Skeletal muscle satellite cell (primary cell): ENCODE results near the gene HOXB5.
A peak's percentile ranks its signal among the peaks of the same experiment; 100 is the strongest.

Experiments used
- H3K27me3 ChIP-seq: 2 replicates; pipeline ENCODE4 v1.7.0; 2013; ENCODE audit warnings: low read length; ENCODE audit not compliant: control insufficient read depth, insufficient read depth
- H3K36me3 ChIP-seq: 2 replicates; pipeline ENCODE4 v1.7.0; 2013; ENCODE audit warnings: mild to moderate bottlenecking, control low read depth, low read length; ENCODE audit not compliant: insufficient read depth
- H3K4me1 ChIP-seq: 2 replicates; pipeline ENCODE4 v1.7.0; 2013; ENCODE audit warnings: low read length; ENCODE audit not compliant: control insufficient read depth, insufficient read depth
- H3K4me2 ChIP-seq: 2 replicates; pipeline ENCODE4 v1.7.0; 2013; ENCODE audit warnings: mild to moderate bottlenecking, low read length
- H3K4me3 ChIP-seq: 2 replicates; pipeline ENCODE4 v1.7.0; 2013; ENCODE audit warnings: low read length
- H3K9ac ChIP-seq: 2 replicates; pipeline ENCODE4 v1.7.0; 2013; ENCODE audit warnings: mild to moderate bottlenecking, low read depth, low read length, moderate library complexity
- H3K9me3 ChIP-seq: replicated peaks from 2 replicates; pipeline ENCODE4 v1.7.0; 2013; ENCODE audit warnings: mild to moderate bottlenecking, control low read depth, low read length

Gene HOXB5

DNA sequence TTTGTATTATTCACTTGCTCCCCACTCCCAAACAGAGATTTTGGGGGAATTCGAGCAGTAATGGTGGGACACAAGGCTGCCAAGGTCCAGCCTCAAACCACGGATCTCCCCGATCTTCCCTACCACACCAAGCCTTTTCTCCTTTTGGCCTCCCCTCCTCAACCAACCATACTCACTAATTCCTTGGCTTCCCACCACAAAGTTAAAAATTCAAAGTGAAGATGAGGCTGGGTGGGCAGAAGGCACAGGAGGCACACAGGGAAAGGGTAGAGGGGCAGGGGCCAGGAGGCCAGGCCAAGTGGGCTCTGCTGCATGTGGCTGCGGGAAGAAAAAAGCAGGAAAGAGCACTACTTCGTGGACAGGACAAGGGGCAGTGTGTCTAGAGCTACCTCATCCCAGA is 30.6 kb downstream of the HOXB5 start:
- peak overlapping the region; percentile 94 for H3K4me2 ChIP-seq
- H3K36me3 ChIP-seq = peaks cover 16% of the 10 kb centered on the region
- no peak overlapping the region for H3K4me3 ChIP-seq
- no peaks in the 10 kb centered on the region for H3K9me3 ChIP-seq
- peaks cover 27% of the 10 kb centered on the region for H3K4me1 ChIP-seq
- no peaks in the 10 kb centered on the region for H3K27me3 ChIP-seq
- no peak overlapping the region for H3K9ac ChIP-seq

DNA sequence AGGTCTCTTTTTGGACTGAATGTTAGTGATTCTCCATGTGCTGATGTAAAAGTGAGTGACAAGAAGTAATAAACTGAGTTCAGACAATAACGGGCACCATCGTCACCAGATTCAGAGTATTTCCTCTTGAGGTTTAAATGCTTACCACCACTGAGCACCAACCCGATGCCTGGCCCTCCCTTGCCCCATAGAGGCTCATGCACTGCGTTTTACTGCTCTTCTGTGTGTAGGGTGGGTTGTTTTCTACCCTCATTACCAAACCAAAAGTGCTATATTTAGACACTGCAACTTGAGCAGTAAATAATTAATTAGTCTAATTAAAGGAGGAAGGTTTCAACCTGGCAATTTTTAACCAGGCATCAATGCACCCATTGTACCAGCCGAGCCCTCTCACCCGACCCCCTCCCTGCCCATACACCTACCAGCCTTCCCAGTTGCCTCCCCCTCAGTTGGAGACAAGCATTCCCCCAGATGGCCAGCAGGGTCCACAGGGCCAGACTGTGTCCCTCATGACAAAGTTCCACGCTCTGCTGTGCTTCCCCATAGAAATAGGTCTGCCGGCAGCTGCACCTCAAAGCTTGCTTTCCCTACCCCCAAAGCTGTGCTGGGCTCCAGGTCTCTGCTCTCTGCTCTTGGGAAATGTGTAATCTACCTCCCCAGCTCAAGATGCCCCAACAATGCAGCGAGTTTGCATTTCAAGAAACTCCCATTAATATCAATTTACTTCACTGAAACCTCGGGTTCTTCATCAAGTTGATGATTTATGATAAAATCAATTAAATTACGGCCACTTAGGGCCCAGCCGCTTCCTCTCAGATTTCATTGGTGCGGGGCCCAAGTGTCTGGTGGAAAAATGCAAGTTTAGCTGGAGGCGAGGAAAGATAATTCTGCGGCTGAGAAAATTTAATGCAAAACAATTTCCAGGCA is 31.4 kb downstream of the HOXB5 start:
- Histone ChIP-seq H3K4me2 (peak overlapping the region; percentile 21), H3K27me3 (no peaks in the 10 kb centered on the region), H3K4me1 (peaks cover 31% of the 10 kb centered on the region), H3K36me3 (peaks cover 16% of the 10 kb centered on the region), H3K9me3 (no peaks in the 10 kb centered on the region), H3K4me3 (no peak overlapping the region), H3K9ac (no peak overlapping the region)

DNA sequence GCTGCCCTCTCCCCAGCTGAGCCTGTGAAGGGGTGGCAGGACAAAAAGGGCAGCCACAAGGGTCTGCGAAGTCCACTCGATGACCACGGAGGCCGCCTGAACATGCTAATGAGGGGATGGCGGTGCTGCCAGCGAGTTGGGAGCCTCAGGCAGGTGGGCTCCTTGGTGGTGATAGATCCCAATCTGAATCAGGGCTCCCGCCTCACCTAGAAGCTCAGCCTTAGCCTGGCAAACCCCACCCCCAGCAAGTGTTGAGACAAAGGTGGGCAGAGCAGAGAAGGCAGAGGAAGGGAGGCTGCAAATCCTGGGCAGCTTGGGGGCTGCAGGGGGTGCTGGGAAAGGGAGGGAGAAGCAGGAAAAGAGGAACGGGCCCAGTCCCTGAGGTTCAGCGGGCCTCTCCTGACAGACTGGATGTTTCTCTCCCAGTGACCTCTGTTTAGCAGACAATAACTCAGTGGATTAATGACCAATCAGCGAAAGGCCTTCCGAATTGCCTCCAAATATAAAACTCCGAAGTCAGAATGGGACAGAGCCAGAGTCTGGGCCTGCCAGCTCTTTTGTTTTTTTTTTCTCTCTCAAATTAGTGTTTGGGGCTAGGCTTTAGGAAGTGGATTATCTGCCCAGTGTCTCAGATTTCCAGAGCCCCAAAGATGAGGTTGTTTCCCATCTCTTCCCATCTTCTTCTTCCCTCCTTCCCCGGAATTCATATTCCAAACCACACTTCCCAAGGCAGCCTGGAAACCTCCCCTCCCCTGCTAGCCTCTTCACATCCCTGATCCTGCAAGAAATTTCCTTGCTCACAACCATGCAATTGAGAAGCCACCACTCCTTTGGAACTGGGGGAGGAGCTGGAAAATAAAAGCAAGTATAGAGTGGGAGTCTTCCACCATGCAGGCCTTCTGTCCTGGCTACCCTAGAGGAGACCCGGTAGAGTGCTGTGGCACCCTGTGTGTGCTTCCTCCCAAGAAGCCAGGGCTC is 33.5 kb downstream of the HOXB5 start:
- no peaks in the 10 kb centered on the region for H3K27me3 ChIP-seq

DNA sequence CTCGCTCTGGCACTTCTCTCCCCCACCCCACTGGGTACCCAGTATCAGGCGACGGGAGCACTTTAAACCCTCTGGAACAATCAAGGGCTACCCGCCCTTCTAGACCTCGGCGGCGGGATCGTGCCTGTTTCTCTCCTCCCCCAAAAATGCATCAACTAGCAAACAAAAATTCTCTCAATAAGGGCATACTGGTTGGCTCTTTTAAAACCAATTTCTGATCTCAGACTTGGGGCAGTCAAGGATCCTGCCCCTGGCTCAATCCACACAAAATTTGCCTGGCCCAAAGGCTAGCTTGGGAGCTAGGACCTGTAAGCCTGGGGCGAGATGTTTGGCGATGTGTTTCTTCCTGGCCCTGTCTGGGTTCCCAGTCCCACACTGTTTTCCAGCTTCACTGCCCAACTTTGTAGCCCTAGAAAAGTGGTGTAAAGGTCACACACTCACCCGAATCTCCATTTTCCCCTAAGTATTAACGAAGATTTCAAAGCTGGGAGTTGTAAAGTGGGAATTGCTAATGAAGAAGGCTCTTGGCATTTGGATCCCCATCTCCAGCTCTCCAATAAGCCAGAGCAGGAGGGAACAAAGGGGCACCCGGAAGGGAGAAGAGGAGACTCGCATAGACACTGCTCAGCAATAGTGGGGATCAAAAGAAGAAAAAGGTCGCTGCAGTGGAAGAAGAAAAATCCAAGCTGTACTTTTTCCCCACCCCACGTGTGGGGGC is 34.3 kb downstream of the HOXB5 start:
- no peak overlapping the region for H3K4me3 ChIP-seq
- peaks cover 41% of the 10 kb centered on the region for H3K4me1 ChIP-seq
- no peaks in the 10 kb centered on the region for H3K27me3 ChIP-seq
- no peaks in the 10 kb centered on the region for H3K9me3 ChIP-seq
- H3K4me2 ChIP-seq = no peak overlapping the region
- H3K9ac ChIP-seq = no peak overlapping the region
- H3K36me3 ChIP-seq = peaks cover 16% of the 10 kb centered on the region

More for the DNA sequence above, 33.5 kb downstream of the HOXB5 start:
- no peak overlapping the region for H3K4me2 ChIP-seq
- H3K4me1 ChIP-seq = peaks cover 41% of the 10 kb centered on the region
- peaks cover 16% of the 10 kb centered on the region for H3K36me3 ChIP-seq
- no peak overlapping the region for H3K9ac ChIP-seq
- no peak overlapping the region for H3K4me3 ChIP-seq
- no peaks in the 10 kb centered on the region for H3K9me3 ChIP-seq

DNA sequence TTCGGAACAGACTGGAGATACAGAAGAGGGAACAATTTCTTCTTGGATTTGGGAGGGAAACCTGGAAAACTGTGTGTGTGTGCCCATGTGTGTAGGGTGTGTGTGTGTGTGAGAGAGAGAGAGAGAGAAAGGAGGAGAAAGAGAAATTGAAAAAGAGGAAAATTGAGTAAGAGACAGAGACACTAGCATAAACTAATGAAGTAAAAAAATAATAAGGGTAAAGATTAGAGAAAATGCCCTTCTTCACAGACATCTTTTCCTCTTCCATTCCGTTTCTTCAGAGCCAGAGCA is 34.8 kb downstream of the HOXB5 start:
- Histone ChIP-seq H3K36me3 (peaks cover 16% of the 10 kb centered on the region), H3K9me3 (no peaks in the 10 kb centered on the region), H3K4me1 (peaks cover 43% of the 10 kb centered on the region), H3K9ac (no peak overlapping the region), H3K4me3 (no peak overlapping the region), H3K27me3 (no peaks in the 10 kb centered on the region), H3K4me2 (no peak overlapping the region)

DNA sequence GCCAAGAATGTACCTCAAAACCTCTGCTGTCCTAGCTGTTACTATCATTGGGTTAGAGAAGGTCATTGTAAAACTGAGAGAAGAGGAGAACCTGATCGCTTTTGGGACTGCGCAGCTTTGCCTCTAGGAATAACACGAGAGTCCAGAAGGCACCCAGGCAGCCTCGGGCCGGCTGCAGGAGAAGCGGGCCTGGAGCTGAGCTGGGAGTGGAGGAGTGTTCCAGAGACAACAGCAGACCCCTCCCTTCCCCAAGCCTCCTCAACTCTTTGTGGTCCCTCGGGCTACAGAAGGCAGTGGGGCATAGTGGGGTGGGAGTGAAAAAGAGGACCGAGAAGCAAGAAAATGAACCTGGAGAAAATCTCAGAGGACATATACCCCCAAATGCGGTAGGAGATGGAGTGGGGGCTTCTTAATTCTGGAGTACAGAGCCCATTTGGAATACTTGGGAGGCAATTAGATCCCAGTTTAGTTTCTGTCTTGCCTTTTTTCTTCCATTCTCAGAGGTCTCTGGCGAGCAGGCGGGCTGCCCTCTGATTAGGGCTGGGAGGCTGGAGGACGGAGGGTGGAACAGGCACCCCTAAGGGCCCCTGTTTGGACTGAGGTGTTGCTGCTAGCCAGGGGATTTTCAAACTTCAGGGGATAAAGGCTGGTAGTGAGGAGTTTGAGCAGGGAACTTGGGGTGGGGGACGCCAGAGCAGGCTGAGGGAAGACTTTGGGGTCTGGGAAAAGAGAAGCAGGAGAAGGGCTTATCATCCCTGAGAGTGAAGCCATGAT is 35.3 kb downstream of the HOXB5 start:
- Histone ChIP-seq H3K27me3 (no peaks in the 10 kb centered on the region), H3K4me2 (no peak overlapping the region), H3K4me3 (no peak overlapping the region), H3K4me1 (peaks cover 44% of the 10 kb centered on the region), H3K9me3 (no peaks in the 10 kb centered on the region), H3K9ac (no peak overlapping the region), H3K36me3 (peaks cover 16% of the 10 kb centered on the region)

DNA sequence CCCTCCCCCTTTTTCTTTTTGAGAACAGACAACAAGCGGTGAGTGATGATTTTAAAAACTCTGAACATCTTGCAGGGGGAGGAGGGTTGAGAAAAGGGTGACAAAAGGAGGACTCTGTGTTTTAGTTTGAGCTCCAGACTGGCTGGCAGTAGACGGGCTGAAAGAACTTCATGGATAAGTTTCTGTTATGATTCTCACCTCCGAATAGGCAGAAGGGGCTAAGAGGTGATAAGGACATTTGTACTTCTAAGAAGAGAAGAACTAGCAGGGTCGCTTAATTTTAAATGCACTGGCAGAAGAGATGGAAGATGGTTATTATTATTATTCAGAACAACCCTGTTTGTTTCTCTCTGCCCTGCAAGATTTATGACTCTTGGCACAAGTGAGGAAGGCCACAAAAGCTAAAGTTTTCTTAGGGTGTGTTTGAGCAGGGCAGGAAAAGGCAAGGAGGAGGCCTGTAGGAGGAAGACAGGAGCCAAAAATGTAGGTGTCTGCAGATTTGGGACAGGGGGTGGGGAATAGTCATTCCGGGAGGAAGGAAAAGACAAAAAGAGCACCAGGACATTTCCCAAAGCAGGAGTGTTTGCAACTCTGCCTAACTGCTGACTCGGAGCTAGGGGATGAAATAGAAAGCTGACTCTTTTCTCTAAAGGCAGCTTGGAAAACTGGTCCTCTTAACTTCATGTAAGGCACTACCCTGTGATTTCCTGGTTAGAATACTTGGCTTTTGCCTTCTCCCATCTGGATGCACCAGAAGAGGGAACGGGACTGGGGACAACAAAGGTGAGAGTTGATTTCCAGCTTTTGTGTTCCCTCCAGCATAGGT is 36.8 kb downstream of the HOXB5 start:
- Histone ChIP-seq H3K9ac (peak overlapping the region; percentile 75), H3K27me3 (no peaks in the 10 kb centered on the region), H3K4me1 (peaks cover 50% of the 10 kb centered on the region), H3K9me3 (no peaks in the 10 kb centered on the region), H3K36me3 (peaks cover 13% of the 10 kb centered on the region), H3K4me2 (peak overlapping the region; percentile 93), H3K4me3 (peak overlapping the region; percentile 66)

DNA sequence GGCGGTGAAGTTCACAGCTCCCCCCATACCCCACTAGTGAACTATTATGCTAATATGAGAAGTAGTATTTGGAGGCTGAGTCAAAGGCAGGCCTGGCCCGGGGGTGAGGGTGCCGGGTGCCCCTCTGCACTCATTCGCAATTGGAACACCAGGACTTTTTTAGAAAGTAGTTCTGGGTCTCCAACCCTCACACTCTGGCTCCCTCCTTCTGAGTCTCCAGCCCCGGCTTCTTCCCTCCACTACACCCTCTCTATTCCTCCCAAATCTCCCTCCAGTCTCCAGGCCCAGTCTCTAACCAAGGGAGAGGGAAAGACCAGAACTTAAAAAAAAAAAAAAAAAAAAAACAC is 37.4 kb downstream of the HOXB5 start:
- Histone ChIP-seq H3K4me3 (peak overlapping the region; percentile 66), H3K4me2 (peak overlapping the region; percentile 93), H3K9me3 (no peaks in the 10 kb centered on the region), H3K36me3 (peaks cover 10% of the 10 kb centered on the region), H3K9ac (peak overlapping the region; percentile 75), H3K4me1 (peaks cover 50% of the 10 kb centered on the region), H3K27me3 (no peaks in the 10 kb centered on the region)

DNA sequence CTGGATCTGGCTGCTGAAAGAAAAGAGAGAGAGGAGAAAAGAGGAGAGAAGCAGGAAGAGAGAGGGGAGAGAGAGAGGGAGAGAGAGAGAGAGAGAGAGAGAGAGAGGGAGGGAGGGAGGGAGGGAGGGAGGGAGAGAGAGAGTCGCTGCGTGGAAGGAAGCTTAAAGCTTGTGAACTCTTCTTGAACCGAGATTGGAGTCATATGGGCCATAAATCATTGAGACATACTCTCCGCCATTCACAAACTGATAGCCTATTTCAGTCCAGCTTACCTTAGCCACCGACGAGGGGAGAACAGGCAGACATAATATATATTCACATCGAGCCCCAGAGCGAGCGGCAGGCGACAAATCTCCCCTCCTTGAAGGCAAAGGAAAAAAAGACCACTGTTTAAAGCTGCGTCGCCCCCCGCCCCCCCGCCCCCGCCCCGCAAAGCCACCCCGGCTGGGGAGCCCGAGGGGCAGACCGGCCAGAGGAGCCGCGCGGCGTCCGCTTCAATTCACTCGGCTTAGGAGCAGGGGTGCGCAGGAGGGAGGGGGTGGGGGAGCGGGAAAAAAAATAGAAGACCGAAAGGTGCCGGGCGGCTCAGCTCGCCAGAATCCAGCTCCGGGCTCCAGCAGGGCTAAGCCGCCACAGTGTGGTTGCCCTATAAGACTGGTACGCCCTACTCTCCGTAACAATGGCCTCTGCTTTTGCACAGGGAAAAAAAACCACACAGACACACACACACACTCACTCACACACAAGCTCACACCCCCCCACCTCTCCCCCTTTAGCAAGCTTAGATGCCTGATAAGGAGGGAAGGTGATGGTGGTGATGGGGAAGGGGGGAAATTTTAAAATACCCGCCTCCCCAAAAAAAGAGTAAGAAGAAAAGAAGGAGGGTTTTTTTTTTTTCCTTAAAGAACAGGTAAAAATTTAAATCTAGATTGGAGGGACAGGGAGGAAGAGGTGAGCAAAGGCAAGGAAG is 38.0 kb downstream of the HOXB5 start:
- H3K4me1 ChIP-seq = peaks cover 49% of the 10 kb centered on the region
- no peaks in the 10 kb centered on the region for H3K9me3 ChIP-seq
- peak overlapping the region; percentile 90 for H3K9ac ChIP-seq
- peak overlapping the region; percentile 66 for H3K4me3 ChIP-seq
- H3K27me3 ChIP-seq = no peaks in the 10 kb centered on the region
- H3K36me3 ChIP-seq = peaks cover 11% of the 10 kb centered on the region
- H3K4me2 ChIP-seq = peak overlapping the region; percentile 93
